GM19452 (cell line): Measurements from ENCODE around the gene SCGB1C2.
"Not testable (repeated sequence)": the region's sequence is repeated elsewhere in the genome, so short reads cannot be mapped to it uniquely, and the experiment has no call there.

Experiments used
- ATAC-seq: cut with Tn5 transposase; IDR thresholded peaks from one replicate; pipeline ENCODE4 v1.9.1; 2021; ENCODE audit not compliant: unreplicated experiment

Gene SCGB1C2

DNA sequence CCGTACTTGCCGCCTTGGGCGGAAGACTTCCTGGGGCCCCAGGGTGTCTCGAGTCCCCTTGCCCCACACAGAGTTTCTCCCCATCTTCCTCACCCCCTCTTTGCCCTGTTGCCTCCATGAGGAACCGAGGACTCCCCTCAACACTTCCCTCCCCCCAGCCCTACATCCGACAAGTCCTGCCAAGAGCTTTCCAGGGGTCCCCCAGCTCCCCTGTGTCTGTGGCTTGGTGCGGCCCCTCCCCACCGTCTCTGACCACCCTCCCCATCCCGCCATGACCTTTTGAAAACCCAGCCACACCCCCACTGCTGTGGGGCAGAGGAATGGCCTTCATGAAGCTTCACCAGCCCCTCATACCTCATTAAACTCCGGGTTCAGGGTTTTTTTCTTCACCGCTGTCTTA is 11.4 kb downstream of the SCGB1C2 start:
- no peak for ATAC-seq

DNA sequence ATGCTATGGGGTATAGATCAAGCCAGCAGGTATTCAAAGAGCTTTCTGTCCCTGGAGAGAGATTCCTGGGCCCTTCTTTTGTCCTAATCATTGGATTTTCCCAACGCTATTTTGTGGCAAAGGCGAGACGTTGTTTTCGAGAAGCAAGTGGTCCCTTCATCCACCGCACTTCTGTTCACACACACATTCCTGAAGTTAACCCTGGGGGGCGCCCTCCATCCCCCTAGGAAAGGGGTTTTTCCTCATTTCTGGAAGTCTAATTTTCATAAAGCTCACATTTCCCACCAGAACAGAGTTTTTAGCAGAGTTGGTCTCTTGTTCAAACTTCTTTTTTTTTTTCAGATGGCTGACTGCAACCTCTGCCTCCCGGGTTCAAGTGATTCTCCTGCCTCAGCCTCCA is 11.9 kb downstream of the SCGB1C2 start:
- ATAC-seq: no peak

DNA sequence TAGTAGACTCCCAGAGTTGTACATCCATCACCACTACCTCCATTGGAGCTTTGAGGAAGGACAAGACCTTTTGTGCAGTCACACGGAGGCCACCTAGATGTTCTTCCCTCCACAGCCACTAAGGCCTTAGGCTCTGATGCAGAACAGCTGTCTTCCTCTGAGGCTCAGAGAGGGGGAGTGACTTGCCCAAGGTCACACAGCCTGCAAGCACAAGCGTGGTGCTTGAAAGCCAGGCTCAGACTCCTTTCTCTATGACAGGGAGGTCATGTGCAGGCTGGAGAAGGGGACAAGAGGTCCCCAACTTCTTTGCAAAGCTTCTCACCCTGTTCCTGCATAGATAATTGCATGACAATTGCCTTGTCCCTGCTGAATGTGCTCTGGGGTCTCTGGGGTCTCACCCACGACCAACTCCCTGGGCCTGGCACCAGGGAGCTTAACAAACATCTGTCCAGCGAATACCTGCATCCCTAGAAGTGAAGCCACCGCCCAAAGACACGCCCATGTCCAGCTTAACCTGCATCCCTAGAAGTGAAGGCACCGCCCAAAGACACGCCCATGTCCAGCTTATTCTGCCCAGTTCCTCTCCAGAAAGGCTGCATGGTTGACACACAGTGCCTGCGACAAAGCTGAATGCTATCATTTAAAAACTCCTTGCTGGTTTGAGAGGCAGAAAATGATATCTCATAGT is 12.7 kb downstream of the SCGB1C2 start:
- ATAC-seq: no peak

DNA sequence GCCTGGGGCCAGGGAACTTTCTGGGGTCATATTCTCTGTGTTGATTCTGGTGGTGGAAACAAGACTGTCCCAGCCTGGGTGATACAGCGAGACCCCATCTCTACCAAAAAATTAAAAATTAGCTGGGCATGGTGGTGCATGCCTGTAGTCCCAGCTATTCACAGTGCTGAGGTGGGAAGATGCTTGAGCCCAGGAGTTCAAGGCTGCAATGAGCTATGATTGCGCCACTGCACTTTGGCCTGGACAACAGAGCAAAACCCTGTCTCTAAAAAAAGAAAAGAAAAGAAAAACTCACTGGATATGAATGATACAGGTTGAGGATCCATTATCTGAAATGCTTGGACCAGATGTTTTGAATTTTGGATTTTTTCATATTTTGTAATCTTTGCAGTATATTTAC is 13.6 kb downstream of the SCGB1C2 start:
- ATAC-seq: no peak

DNA sequence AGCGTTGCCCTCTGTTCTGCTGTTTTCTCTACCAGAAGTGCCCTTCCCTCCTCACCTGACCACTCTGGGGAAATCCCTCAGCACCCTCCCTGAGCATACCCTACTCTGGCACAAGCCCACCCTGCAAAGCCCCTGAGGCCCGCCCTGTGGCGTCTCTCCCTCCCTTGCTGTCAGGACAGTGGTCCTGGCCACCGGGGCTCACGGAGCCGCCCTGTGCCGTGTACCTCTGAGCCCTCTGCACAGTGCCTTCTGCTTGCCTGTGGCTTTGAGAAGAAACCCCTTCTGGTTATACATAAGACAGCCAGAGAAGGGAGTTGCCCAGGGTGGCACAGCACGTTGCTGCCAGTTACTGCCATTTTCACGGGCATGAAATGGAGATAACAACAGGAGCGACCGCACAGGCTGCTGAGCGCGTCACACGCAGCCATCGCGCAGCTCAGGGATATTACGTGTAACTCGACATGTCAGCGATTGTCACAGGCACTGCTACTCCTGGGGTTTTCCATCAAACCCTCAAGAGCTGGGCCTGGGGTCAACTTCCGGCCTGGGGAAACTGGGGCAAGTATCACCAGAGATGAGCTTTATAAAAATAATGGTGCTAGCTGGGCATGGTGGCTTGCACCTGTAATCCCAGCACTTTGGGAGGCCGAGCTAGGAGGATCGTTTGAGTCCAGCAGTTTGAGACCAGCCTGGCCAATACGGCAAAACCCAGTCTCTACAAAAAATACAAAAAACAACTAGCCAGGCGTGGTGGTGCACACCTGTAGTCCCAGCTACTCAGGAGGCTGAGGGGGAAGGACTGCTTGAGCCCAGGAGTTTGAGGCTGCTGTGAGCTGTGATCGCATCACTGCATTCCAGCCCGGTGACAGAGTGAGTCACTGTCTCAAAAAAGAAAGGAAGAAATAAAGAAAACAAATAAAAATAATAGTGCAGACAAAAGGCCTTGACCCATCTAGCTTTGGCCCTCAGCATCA is 14.8 kb downstream of the SCGB1C2 start:
- no peak for ATAC-seq

DNA sequence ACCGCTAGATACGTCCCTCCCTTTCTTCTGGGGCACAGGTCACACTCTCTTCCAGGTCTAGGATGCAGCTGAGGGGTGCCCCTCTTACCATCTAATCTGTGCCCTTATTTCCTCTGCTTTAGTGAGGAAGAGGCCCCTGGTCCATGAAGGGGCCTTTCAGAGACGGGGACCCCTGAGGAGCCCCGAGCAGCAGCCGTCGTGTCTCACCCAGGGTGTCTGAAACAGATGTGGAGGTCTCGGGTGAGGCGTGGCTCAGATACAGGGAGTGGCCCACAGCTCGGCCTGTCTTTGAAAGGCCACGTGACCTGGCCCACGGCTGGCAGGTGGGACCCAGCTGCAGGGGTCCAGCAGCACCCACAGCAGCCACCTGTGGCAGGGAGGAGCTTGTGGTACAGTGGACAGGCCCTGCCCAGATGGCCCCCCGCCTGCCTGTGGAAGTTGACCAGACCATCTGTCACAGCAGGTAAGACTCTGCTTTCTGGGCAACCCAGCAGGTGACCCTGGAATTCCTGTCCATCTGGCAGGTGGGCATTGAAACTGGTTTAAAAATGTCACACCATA is 15.6 kb downstream of the SCGB1C2 start:
- ATAC-seq: no peak

DNA sequence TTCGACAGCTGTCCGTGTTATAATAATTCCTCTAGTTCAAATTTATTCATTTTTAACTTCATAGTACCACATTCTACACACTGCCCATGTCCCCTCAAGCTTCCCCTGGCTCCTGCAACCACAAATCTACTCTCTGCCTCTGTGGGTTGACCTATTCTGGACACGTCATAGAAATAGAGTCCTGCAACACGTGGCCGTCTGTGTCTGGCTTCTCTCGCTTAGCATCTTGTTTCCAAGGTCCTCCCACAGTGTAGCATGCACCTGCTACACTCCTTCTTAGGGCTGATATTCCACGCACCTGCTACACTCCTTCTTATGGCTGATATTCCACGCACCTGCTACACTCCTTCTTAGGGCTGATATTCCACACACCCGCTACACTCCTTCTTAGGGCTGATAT is 16.5 kb downstream of the SCGB1C2 start:
- ATAC-seq: no peak

DNA sequence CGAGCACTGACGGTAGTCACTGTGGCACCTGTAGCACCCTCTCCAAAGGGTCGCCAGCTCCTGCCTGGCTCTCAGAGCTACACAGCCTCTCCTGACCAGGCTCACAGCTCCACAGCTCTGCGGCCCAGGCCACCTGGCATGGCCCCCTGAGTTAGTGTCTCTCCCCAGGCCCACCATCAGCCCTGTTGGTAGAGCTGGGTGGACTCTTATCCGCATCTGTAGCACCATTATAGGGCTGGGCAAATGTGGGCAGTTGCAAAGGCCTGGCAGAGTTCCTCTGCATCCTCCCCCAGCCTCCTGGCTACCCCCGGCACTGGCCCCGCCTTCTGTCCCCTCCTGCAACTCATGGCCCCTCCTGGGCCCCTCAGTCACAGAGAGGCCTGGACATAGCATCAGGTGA is 18.2 kb downstream of the SCGB1C2 start:
- no peak for ATAC-seq

DNA sequence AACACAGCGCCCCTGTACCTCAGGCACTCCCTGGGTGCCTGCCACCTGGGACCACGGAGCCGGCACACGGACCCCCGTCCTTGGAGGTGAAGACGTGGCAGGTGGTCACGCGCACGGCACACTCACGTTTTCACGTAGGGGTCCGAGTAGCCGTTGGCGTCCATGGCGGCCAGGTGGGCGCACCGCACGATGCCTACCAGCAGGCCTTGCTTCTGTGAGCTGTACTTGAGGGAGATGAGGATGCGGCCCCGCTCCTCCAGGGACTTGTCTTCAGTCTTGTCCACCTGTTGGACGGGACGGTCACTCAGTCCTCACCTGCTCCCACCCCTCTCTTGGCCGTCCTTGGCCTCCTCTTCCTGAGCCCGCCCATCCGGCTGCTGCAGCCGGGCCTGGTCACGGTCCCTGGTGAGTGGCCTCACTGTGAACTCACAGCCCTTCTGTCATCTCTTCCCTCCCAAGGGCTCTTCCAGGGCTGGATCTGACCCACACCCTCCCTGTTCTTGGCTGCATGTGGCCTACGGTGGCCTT is 18.8 kb downstream of the SCGB1C2 start:
- ATAC-seq: no peak

DNA sequence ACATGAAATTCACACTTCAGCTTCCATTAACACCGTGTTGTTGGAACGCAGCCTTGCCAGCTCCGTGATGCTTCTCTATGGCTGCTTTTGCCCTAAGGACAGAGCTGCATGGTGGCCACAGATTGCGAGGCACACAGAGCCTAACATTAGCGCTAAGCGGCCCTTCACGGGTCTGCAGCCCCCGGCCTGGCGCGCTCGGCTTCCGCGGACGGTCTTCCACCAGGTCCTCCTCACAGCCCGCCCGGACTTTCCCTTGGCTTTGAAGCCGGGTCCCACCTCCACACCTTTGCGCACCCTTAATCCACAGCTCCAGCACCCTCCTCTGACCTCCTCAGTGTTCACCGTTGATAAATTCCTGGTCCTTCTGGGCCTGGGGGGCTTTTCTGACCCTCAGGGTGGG is 19.6 kb downstream of the SCGB1C2 start:
- no peak for ATAC-seq

DNA sequence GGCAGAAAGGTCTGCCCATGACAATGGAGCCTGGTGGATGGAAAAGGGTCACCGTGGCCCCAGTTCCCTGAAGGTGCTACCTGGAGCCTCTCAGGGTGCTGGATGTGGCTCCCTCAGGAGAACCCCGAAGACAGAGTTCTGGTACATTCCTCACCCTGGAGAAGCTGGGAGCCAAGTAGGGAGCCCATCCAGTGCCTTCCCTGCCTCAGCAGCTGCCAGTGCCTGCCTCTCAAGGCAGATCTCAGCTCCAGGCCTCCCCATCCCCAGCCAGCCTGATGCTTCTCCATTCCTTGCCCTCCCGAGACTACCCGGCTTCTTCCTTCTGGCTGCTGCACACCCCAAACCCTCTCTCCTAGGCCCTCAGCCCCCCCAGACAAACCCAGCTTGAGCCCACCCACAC is 20.5 kb downstream of the SCGB1C2 start:
- ATAC-seq: no peak

DNA sequence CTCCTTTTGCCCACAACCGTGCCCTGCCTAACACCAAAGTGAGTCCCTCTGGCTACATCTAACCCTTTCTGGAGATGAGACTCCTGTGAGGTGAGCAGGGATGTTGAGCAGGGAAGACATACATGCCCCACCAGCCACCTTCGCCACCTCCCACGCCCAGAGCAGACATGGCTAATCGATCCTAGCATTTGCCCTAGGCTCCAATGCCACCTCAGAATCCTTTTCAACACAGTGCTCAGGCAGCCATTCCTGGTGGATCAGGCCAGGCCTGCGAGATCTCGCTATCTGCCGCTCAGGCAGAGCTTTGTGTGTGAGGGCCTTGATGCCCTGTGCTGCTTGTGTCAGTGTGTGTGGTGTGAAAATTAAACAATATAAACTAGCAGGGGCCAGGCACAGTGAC is 21.0 kb downstream of the SCGB1C2 start:
- no peak for ATAC-seq

DNA sequence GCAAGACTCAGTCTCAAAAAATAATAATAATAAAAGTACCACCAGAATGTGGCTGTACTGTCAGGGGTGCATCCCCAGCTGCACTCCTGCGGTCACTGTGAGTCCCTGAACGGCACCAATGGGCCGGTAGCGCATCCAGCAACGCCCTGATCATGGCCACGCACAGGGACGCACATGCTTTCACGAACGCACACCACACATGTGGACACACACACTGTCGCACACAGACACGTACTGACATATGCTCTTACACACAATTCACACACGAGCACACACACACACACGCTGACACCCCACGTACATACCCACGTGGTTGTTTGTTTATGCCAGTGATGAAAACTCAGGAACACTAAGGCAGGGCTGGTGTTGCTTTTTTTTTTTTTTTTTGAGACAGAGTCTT is 22.2 kb downstream of the SCGB1C2 start:
- no peak for ATAC-seq

DNA sequence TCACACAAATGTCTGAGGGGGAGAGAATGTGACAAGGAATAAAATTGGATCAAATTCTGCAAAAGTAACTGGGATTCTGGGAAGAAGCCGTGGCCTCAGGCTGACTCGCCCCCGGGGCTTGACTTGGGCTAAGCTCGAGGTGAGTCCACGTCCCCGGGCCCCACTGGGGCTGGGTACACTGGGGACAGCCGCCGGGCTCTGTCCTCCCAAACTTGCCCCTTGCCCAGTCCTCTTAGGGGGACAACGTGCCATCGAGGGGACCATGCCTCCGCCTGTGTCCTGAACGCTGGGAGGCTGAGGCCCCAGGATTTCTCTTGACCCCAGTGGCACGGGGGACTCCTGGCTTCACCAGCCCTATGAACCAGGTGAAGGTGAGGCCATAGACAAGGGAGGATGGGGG is 23.0 kb downstream of the SCGB1C2 start:
- ATAC-seq: no peak

DNA sequence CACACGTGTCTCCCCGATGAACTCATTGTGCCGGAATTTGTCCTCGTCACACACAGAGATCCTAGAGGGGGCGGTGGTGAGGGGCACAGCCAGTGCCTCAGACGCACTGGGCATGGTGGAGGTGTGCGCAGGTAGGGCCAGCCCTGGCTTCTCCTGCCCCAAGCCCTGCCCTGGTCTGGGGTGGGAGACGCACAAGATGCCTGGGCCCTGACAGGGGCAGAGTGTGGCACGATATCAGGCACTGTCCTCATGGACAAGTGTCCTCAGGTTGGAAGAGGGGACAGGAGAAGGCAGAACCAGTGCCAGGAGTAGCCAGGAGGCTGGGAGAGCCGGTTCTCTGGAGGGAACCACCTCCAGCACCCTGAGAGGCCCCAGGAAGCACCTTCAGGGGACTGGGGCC is 24.1 kb downstream of the SCGB1C2 start:
- ATAC-seq: no peak

DNA sequence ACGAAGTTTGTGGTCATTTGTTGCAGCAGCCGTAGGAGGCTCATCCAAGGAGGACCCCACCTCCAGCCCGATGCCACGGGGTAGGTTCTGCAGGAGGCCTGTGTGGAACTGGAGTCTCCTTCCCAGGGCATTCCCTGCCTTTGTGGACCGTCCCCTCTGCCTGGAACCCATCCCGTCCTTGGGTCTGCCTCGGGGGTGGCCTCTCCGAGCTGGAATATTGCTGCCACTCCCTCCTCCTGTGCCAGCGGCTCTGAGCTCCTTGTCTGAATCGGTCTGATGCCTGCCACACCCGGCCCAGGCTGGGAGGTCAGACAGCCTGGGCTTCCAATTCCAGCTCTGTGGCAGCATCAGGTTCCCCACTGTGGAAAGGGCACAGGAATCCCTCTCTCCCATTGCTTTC is 25.3 kb downstream of the SCGB1C2 start:
- no peak for ATAC-seq

DNA sequence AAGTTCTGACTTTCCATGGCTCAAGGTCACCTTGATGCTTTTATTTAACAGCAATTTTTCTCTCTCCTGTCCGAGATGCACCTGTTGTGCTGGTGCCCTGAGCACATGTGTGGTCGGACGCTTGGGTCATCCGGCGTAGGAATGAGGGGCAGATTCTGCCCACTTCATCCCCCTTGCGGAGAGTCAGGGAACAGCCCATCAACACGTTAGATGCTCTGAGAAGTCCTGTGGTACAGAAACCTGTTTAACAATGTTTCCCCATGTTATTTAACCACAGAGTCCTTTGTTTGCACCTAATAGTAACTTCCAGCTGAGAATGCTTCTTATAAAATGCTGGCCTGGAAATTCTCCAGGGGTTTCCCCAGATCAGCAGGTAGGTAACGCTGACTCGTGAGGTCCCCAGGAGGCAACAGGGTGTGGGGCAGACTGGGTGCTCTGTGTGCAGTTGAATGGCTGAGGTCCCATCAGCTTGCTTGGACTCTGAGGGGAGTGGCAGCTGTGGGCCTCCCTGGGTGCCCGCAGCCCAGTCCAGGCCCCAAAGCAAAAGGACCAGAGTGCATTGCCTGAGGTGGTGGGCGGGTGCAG is 26.2 kb downstream of the SCGB1C2 start:
- ATAC-seq: no peak

DNA sequence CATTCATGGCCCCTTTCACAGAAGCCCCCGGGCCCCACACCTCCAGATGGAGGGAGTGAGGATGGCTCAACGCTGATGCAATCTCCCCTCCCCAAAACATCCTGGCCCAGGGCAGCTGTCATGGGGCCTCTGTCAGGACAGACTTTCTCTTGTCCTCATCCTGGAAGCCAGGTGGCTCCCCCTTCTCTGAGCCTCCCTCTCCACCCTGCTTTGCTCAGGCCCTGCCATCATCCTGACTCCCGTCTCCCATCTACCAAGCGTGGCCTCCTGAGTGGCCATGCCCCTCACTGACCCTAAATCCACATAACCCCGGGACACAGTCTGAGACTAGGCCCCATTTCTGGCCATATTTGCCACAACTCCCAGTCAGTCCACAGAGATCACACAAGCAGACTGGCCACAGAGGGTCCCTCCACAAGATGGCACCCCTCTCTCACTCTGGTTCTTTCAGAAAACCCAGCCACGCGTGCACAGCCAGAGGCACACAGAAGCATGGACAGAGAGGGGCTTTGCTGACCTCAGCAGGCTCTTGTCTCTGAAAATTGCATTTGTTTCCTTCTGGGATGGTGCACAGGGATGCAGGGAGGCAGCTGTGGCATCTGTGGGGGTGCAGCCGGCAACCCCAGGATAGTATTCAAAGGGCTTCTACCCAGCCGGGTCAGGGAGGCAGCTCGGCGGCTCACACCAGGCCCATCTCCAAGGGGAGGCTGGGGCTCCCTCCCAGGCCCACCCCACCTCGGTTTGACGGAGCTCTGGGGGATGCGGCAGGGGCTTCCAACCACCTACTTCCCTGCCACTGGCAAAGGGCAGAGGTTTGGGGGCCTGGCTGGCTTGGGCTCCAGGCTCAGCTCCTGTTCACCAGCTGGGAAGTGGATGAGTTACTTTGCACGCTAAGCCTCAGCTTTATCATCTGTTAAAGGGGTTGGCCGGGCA is 27.2 kb downstream of the SCGB1C2 start:
- no peak for ATAC-seq

DNA sequence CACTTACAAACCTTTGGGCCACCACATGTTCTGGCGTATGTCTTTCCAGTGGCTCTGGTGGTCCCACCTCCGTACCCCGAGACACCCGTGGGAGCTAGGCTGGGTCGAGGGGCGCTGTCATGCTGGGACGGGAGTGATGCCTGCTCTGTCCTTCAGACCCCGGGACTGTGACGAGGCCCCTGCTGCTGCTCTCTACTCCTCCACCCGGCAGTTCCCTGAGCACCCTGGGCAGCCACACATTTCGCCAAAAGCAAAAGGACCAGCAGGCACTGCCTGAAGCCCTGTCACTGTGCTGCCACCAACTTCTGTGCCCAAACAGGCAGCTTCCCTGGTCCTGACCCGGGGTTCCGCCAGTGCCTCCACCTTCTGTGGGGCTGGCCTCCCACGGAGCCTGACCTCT is 28.6 kb downstream of the SCGB1C2 start:
- ATAC-seq: no peak

DNA sequence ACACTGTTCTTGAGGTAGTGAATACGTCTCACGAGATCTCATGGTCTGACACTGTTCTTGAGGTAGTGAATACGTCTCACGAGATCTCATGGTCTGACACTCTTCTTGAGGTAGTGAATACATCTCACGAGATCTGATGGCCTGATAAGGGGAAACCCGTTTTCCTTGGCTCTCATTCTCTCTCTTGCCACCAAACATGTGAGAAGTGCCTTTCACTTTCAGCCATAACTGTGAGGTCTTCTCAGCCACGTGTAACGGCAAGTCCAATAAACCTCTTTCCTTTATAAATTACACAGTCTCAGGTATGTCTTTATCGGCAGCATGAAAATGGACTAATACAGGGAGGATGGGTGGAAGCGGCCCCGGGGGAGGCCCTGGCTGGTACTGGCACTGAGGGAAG is 31.2 kb downstream of the SCGB1C2 start:
- not testable (repeated sequence) for ATAC-seq
